GM21528 (cell line): ENCODE results near the gene SMU1.

Experiments used
- ATAC-seq: cut with Tn5 transposase; IDR thresholded peaks from one replicate; pipeline ENCODE4 v1.9.1; 2021; ENCODE audit warnings: mild to moderate bottlenecking, moderate library complexity; ENCODE audit not compliant: unreplicated experiment, low FRiP score

Gene SMU1

DNA sequence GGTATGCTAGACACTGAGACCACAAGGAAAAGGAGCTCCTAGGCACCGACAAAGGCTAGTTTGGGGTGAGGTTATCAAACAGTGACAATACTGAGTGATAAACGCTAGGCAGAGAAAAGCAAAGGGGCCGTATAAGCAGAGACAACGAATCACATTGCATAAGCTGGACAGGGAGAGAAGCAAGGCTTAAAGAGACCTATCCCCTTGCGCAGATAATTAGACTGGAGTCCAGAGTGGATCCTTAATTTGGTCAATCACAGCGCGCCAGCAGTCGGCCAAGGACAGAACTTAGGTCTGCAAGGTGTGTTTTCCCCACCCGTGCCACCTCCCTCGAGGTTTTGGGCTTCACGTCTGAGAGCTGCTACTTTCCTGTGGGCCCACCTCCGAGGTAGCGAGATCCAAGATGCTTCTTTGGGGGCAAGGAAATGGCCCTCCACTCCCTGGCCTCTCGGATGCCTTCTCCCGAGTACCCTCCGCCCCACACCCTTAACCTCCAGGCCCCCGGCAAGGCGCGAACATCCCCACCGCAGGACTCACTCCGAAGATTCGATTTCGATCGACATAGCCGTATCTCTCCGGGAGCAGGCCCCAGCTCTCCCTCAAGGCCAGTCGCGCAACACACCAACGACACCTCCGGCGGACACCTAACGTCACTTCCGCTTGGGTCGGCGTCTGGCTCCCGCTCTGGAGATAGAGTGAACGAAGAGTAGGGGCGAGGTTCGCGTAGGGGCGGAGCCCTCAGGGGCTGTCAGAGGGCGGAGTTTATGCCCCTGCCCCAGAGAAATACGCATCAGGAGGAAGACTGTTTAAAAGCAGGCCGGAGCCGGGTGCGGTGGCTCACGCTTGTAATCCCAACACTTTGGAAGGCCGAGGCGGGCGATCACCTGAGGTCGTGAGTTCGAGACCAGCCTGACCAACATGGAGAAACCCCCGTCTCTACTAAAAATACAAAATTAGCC, at the start of gene SMU1:
TSS of gene SMU1 (minus strand) at position 629 of the 959 bp plus-strand sequence. CDS start at position 563, 66 bp downstream.
- peak; percentile 99 for ATAC-seq

DNA sequence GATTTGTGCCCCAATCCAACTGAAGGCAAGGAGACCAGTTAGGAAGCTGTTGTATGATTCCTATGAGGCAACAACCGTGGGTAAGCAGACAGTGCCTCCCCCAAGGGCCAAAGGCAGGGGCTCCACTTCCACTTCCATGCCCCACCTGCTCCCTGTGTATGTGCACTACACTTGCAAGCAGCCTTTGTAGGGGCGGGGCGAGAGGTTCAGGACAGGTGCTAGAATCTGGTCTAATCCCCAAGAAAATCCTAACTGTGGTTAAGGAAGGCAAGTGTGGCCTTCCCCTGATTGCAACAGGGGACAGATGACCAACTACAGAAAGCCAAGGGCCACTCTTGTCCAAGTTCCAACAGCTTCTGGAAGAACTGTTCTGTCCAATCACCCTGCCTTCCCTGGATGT, 49.0 kb upstream of the SMU1 start:
- ATAC-seq, result no peak

DNA sequence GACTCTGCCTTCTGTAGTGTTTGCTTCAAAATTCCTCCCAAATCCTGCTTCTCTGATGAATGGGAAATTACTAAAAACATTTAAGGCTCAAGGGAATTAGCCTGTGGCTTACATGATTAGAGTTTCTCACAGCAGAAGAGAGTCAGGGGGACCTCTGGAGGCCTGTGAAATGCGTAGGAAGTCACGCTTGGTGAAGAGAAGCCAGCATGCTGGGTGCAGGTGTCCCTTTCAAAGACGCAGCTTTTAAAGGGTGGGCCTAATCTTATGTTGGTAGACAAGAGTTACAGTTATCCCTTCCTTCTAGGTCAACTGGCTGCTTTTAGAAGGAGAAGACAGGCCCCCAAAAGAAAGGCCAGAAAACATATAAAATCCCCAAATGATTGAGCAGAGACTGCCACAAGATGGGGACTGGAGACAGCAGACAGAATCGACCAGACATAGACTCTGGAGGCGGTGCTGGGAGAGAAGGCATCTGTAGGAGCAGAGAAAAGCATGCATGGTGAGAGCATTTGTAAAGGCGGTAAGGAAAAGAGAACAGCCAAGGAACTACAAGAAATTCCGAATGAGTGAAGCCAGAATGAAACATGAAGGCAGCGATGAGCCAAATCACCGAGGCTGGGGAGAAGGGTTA, 48.4 kb upstream of the SMU1 start:
- peak; percentile 54 for ATAC-seq

DNA sequence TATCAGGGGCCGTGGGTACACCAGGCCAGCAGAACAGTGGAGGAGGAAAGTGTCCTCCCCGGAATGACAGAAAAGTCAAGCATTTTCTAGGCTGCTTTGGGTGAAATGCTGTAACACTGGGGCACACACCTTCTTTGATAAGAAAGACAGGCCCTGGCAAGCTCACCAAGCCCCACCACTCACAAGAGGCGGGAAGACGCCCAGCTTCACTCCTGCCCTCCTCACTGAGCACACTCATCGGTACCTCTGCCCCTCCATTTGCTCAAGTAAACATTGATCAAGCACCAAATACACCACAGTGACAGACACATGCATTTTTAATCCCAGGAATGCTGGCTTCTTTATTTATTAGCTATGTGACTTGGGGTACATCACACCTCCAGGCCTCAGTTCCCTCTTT, 47.6 kb upstream of the SMU1 start:
- ATAC-seq, result no peak

DNA sequence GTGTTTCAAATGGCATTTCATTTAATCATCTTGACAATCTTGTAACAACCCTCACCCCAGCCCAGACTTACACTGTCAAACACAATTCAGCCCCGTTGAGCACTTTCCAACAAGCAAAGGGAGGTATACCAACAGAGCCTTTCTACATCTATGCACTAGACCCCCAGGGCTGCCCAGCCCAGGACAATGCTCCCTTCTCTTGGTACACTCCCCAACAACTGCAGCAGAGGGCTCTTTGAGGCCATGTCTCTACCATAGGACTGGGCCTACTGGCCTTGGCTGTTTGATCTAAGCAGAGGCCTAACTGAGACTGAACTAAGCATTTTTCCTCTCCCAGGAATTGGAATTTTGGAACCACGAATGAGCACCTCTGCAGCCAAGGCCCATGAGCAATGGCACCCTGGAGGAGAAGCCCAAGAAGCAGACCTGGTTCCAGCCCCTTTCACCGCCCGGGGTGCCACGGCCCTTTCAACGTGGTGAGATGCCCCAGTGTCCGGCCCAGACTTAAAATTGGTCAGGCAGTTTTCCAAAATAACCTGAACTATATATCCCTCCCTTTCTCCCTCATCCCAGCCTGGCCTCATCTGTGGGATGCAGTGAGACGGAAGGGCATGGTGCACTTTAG, 47.0 kb upstream of the SMU1 start:
- ATAC-seq, result no peak

DNA sequence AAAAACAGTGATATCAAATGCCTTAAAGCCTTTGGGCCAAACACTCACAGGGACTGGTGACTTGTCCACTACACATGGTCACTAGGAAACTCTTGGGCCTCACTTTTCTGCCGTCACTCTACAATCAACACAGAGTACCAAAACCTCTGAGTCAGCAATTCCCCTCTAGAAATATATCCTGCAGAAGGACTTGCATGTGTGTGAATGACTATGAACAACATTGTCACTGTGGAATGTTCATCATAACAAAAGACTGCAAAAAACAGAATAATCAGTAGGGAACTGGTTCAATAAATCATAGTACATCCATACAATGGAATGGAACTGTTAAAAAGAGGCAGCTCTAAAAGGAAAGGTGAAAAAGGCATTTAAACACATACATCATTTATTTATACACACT, 44.1 kb upstream of the SMU1 start:
- ATAC-seq, result no peak

DNA sequence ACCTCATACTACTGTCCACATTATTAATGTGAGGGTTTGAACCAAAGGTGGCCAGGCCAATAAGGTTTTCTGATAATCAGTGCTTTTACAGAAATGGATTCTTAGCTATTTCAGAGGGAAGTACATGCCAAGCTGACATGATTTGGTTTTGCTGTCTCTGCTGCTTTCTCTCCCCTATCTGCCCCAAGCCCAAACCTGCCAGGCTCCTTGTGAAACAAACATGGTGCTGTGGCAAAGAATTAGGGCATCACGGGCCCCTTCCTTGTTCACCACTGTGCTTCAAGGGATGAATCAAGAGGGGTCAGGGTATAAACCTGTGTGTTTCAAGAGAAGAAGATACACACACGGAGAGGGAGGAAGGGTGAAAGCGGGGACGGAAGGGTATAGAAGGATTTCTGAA, 41.3 kb upstream of the SMU1 start:
- ATAC-seq, result no peak

DNA sequence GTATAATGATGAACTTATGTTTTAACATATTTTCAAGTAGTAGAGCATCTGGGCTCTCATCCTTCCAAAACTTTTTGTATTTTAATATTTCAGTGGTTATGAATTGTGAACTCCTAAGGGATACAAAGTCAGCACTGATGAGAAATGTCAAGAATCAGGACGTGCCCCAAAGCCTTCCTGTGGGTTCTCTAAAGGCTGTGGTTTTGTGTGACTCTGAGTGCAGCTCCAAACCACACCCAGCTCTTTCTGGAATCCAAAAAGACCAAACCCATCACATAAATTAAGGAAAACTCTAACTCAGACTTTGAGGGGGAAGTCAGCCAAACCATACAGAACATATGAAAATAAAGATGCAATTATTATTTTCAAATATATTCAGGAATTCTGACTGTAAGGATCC, 40.8 kb upstream of the SMU1 start:
- ATAC-seq, result no peak

DNA sequence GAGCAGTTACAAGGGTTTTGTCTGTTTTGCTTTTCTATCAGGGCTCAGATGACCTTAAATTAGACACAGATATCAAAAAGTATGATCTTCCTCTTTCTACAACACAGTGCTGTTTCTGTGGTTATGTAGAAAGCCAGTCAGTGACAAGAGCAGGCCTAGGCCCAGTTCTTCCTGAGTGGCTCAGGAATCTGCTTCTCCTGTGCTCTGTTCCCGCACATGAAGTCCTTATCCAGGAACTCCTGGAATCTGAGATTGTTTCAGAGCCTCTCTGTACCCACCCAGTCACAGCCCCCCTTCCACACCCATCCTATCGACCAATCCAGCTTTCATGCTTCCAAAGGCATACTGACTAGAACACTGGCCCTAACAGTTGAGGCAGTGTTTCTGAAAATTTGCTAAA, 40.4 kb upstream of the SMU1 start:
- ATAC-seq, result no peak

DNA sequence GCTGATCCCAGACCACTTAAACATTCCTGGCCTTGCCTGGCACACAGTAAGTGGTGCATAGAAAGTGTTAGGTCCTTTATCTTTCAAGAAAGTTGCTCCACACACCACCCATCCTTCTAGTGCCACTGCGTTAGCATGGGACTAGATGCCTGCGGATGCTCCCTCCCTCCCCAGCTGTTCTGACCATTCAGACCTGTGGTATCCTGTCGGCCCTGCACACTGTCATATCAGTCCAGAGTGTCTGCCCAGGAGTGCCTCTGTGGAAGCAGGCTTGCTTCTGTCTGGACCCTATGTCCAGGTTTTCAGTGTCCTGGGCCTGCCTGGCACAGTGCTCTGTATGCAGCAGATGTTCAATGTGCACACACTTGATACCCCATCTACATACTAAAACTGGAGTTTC, 38.3 kb upstream of the SMU1 start:
- no peak for ATAC-seq

DNA sequence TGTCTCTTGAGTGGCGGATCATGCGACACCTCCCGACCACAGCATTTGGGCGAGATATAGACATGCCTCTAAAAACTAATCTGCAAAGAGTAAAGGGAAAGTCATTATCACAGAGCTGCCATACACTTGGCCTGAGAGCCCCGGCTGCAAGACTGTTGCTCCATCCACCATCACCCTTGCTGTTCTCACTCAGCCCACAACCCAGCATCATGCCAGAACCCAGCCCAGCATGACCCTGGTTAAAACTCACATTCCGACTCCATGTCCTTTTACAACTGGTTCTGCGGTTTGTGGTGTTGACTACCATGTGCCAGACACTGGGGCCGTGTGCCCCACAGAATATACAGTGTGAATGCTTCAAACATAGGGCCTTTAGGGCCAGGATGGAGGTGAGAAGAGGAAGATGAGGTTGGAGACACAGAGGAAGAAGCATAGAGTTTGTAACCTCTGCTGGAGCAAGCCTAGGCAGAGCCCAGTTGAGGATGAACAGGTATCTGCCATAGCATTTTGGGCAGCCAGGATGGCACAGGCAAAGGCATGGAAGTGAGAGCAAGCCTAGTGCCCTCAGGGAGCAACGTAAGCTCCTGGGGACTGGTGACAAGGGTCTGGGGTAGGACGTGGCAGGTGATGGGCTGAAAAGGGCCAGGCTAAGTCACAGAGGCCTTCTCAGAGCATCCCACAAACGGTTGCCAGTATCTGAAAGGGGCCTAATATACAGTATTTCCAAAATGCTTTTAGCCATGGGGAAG, 37.5 kb upstream of the SMU1 start:
- no peak for ATAC-seq

DNA sequence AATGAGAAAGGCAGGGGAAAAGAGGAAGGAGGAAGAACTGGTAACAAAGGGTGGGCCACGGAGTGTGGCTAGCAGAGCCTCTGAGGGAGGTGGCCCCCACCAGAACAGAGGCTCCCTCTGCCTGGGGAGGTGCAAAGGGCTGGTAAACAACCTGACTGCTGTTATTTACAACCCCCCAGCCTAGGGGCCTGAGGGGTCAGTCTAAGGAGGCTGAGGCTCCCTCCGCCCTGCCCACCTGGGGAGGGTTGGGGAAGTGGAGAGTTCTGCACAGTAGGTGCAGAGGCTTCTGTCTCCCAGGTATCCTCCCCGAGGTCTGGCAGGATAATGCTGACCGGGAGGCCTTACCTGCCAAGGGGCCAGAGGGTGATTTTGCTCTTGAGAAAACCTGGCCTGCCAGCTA, 35.6 kb upstream of the SMU1 start:
- no peak for ATAC-seq

DNA sequence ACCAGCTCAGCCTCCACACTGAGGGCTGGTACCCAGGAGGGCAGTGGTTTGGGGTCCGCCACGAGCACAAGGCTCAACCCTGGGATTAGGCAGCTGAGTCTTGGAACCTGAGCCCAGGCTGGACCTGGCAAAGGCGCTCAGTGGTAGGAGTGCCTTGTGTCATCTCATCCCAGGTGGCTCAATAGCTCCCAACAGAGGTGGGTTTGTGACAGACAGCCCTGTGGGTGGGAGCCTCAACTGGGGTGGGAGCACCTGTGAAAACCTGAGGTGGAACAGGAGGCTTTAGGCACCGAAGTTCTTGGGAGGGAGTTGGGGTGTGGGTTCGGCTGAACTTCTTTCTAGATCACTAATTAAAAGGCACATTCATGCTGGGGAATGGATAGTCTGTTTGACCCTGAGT, 35.2 kb upstream of the SMU1 start:
- ATAC-seq, result no peak

DNA sequence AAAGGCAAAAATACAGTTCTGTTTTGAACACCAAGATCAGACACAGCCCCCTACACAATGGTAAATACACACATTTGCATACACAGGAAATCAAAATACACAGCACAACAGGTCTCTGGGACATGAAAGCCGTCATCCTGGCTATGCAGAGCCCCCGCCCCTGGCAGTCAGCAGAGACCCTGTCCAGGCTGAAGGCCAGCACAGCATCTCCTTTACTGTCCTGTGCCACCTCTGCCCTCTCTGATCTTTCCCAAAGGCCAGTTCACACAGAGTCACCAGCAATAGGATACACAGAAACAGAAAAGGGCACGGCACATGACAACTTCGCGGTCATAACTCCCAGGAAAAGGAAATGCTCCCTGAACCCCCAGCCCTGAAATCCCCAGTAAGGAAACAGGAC, 34.2 kb upstream of the SMU1 start:
- no peak for ATAC-seq

DNA sequence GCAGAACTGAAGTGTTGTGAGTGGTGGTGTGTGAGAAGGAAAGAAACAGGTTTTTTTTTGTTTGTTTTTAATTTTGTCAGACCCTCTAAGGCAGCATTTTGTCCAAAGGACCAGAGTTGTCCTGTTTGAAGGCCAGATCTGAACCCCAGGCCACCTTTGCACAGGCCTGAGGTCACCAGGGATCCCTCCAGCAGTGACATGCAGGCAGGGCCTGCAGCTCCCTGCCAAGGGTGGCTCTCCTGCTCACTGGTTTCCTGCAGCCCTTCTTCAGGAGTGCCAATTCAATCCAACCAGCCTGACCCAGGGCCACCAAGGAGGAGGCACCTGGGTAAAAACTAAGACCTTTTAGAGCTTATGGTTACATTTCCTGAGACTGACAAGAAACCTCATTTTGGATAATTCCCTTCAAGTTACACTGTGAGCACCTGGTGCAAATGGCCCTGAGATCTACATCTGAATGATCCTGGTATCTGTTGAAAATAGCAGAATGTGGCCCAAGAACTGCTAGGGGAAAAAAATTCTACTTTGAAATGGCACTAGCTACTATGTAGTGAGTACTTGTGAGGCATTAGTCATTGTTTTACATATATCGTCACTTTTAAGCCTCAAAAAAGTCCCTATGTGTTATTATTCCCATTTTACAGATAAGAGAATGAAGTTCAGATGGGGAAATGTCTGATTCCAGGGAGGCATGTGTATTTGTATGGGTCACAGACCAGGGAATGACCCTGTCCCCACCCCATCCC, 33.5 kb upstream of the SMU1 start:
- no peak for ATAC-seq

DNA sequence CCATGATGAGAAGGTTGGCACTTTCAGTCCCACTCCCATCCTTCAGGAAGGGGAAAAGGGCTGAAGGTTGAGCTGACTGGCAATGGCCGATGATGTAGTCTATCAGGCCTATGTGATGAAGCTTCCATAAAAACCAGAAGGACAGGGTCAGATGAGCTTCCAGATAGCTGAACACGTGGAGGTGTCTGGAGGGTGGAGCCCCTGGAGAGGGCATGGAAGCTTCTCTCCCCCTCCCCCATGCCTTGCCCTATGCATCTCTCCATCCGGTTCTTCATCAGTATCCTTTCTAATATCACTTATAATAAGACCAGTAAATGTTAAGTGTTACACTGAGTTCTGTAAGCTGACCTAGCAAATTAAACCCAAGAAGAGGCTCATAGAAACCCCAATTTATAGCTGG, 32.6 kb upstream of the SMU1 start:
- no peak for ATAC-seq

DNA sequence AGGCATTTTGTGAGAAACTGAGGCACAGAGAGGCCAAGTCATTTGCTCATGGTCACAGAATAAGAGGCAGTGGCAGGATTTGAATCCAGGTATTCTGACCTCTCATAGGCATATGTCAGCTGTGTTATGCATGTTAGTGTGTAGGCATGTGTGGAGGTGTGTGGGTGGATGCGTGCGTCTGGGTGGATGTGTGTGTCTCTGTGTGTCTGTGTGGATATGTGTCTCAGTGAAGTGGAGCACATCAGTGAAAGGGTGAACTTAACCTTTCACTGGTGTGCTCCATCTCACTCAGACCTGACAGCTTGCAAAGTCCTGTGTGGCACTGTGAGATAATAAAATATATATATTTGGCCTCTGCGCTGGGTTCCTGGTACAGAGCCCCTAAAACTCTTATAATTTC, 32.0 kb upstream of the SMU1 start:
- ATAC-seq, result no peak

DNA sequence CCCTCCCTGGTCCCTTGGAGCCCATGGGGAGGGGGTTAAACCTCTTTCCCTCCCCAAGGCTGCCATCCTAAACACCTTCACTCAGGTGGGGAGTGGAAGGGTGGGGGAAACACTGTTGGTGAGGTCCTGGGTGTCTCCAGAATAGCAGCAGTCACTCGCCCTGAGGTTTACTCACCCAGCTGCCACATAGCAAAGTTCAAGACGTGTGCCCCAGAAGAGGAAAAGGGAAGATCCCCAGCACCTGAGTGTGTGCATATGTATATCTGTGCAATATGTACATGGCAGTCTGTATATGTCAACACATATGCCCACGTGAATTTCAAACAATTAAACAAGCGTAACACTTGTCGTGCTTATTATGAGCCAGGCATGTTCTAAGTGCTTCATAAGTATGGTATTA, 31.3 kb upstream of the SMU1 start:
- ATAC-seq, result no peak

DNA sequence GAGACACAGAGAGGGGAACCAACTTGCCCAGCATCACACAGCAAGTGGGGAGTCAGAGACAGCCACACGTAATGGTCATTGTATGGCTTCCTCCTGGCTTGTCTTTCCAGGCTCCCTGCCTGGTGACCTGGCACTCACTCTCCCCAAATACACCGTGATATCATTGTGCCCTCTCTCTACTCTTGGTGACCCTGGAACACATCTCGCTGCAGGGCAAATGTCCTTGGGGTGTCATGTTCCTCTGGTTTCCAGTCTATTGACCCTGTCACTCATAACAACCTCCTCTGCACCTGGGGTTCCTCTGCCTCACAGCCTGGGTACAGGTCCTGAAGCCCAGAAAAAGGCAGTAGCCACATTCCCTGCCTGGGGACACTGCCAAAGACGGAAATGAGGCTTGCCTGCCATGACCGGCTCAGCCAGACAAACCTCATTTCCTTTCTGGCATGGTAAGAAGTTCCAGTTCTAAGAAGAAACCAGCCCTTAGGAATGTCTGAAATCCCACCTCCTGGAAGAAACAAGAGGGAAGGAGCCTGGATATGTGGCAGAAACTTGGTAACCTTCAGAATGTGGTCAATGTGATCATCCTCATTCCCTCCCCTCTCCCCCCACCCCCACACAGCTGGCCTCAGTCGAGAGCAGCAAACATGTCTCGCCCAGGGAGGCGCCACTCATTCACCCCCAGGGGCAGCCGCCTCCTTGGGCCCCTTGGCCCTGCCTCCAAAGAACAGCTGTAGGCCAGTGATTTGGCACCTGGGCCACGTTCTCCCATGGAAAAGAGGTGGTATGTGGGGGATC, 30.6 kb upstream of the SMU1 start:
- no peak for ATAC-seq
